ENCODE data around the gene SSBP3. TPM values are rescaled to one million over a fixed set of nuclear protein-coding genes. Genes with fewer than 3 reads are reported as not detected.
"Not testable (repeated sequence)": the region's sequence is repeated elsewhere in the genome, so short reads cannot be mapped to it uniquely, and the experiment has no call there.

Gene SSBP3
- total RNA-seq, 2 donors from 2014 or later = 41.8 to 56.1 TPM

DNA sequence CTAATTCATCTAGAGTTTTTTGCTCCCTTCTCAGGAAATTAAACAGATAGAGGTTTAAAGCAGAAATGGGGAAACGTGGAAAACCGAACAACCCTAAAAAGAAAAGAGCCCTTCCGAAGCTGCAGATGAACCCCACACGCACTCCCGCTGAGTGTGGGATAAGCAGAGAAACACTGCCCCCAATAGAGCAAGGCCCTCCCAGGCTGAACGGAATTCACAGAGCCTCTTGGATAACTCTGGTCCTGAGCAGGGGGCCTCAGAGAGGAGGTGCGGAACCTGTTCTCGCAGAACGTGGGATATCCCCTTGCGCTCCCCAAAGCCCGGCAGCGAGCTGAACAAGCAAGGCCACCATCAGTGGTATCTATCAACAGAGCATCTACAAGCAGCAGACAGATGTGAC, 44.9 kb downstream of the SSBP3 start:
- intact Hi-C loops (cut with DNase I) = no loop called here
- no peak for DNase-seq (ENCODE audit: low spot score)

GRCh38 chr1:54360165-54361005, 45.8 kb downstream of the SSBP3 start:
- intact Hi-C loops (cut with DNase I) = no loop called here

DNA sequence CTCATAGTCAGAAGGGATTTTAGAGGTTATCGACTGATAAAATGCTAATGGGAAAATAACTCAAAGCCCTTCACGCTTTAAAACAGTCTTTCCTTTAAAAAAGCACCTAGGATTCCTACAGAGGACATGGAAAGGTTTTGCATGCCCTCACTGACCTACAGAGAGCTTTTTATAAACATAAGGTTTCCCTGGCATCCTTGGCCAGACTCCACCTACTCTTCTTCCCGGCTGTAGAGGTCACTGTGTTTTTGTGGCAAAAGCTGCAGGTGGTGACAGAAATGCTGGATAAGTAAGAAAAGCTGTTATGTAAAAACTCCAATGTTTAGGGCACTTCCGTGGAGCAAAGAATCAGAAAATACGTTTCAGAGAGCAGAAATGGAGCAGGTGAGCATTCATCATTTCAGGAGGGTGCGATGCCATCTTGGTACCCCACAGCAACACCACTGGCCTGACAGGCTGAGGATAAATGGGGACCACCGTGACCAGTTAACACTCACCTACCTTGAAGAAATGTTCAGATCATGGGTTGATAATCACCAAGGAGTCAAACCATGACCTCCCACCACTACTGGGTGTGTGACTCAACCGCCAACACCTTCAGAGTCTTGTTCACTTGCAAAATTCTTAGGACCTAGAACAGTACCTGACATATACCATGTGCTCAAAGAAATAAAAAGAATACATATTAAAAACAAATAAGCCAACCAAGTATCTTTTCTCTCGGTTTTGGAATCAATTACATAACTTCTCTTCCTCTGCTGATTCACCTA, 46.6 kb downstream of the SSBP3 start:
- intact Hi-C loops (cut with DNase I) = no loop called here
- no peak for DNase-seq (ENCODE audit: low spot score)

More at GRCh38 chr1:54360165-54361005, 45.8 kb downstream of the SSBP3 start:
- DNase-seq (ENCODE audit: low spot score) = no peak

GRCh38 chr1:54358503-54359168, 47.6 kb downstream of the SSBP3 start:
- DNase-seq (ENCODE audit: low spot score) = no peak
- intact Hi-C loops (cut with DNase I) = no loop called here

DNA sequence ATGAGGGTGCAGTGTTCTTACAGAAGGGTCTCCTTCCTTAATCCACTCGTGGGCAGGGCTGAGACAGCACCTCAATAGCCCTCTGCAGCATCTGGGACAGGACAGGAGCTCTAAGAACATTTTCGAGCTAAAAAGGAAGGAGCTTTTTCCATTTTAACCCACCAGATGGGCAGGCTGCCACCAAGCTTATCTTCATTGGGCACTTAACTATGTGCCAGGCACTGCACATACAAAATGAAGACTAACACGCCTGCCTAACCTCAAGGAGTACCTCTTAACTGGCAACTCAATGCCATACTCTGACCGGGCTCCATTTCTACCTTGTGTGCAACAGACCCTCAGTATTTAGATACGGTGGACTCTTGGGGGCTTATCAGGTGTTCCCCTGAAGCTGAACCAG, 48.2 kb downstream of the SSBP3 start:
- DNase-seq (ENCODE audit: low spot score) = no peak

DNA sequence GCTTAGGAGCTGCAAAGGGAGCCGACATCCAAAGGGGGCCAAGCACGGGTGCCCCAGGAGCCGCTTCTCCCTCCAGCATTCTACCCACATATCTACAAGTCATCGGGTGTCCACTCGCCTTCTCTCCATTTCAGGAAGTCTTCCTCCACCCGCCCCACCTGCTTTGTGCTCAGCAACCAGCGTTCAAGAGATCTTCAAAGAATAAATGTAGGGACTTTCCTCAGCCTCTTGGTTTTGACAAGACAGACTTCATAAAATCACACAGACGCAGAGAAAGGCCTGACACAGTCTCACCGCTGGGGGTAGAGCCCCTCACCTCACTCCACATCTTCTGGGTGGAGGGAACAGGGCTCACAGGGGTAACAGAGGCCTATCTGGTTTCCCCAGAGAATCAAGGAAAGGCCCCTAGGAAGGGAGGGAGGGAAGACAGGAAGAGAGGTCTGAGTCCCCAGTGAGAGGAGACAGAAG, 49.5 kb downstream of the SSBP3 start:
- DNase-seq (ENCODE audit: low spot score) = no peak
- intact Hi-C loops (cut with DNase I) = no loop called here

More for the DNA sequence above, 48.2 kb downstream of the SSBP3 start:
- intact Hi-C loops (cut with DNase I) = no loop called here

DNA sequence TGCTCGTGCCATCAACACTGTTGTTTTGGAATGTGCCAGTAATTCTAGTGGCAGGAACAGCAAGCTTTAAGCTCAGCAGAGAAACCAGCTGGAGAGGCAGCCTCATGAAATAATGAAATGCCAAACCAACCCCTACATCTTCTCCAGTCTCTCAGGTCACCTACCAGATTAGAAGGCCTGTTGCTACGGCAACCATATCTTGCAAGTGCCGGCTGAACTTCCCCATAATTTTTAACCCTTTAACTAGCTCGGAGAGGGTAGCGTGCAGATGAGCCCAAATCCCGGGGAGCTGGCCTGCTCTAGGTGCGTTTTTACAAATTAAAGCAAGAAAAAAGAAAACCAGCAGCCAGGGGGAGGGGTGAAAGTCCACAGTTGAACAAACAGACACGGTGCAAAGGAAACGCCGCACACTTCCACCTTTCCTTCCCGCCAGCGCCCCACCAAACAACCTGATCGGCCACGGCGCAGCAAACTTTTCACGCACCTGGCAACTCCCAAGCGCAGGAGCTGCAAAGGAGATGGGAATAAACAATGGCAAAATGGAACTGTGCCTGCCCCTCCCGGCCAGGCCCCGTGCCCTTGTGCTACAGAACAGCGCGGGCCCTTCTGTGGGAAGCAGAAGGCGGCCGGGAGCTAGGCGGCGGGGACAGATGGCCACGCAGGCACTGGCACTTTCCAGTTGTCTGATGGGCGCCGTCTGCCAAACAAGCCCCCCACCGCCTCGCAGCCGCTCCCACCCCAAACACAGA, 50.1 kb downstream of the SSBP3 start:
- intact Hi-C loops (cut with DNase I) = no loop called here
- no peak for DNase-seq (ENCODE audit: low spot score)

DNA sequence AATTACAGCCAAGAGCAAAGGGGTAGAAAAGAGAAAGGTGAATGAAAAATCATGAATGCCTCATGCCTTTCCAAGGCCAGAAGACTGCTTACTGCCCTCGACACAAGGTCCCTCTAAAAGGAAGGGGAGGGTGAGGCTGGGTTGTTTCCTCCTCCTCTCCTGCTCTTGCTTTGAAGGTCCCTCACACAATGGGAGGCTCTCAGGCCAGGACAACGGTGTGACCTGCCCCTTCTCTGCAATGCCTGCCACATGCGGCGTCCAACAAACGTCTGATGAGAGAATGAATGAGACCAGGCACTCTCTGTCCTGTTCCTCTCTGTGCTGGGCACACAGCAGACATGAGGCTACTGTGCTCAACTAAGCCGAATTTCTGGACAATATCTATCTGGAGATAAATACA, 51.3 kb downstream of the SSBP3 start:
- intact Hi-C loops (cut with DNase I) = no loop called here
- no peak for DNase-seq (ENCODE audit: low spot score)

DNA sequence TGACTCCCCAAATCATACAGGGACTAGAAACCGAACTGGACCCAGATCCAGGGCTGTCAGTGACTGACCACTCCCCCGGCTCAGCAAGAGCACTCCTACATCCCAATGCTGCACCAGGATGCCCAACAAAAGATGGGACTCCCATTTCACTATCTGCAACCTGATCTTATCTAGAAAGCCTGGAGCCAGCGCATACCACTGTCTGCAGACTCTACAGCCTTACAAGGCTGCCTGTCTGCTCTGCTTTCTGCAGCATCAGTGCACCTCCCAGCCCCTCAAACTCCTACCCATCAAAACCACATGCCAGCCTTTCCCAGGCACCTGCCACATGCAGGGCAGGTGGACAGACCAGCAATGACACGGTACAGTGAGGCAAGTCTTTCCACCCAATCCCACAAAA, 52.2 kb downstream of the SSBP3 start:
- DNase-seq (ENCODE audit: low spot score) = no peak
- intact Hi-C loops (cut with DNase I) = no loop called here

GRCh38 chr1:54352755-54353154, 53.4 kb downstream of the SSBP3 start:
- DNase-seq (ENCODE audit: low spot score) = no peak
- intact Hi-C loops (cut with DNase I) = no loop called here

GRCh38 chr1:54350360-54350759, 55.8 kb downstream of the SSBP3 start:
- intact Hi-C loops (cut with DNase I) = no loop called here
- DNase-seq (ENCODE audit: low spot score) = no peak

- DNase-seq (ENCODE audit: low spot score) = no peak
- intact Hi-C loops (cut with DNase I) = no loop called here
These were observed 57.5 kb downstream of the SSBP3 start for GRCh38 chr1:54348700-54349021.

DNA sequence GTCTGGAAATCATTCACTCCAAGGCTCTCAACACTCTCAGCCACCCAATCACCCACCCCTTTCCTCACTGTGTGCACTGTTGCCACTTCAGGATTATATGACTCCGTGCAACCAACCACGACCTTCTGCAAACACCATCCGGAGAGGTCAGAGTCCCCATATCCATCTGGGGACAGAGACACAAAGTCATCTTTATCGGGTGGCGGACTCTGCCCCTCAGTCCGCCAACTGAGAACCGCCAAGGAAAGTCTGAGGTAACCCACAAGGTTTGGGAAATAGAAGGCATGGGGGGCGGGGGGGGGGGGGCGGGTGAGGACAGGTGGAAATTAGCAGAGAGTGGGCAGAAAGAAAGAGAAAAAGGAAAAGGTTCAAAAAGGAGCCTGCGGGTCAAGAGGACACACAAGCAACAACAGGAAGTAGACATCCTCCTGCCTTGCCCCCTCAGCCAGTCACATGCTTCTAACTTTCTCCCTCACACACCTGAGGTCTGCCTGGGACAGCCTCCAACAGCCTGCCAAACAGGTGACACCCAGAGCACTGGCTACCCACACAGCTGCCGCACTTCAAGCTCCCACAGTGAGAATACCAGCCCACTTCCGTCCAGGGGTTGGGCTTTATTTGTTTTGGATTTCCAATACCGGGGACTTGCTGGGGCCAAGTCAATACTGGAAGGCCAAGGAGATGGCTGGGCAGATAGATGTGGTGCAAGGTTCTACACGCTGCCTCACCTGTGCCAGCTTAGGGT, 58.1 kb downstream of the SSBP3 start:
- intact Hi-C loops (cut with DNase I) = no loop called here
- no peak for DNase-seq (ENCODE audit: low spot score)

DNA sequence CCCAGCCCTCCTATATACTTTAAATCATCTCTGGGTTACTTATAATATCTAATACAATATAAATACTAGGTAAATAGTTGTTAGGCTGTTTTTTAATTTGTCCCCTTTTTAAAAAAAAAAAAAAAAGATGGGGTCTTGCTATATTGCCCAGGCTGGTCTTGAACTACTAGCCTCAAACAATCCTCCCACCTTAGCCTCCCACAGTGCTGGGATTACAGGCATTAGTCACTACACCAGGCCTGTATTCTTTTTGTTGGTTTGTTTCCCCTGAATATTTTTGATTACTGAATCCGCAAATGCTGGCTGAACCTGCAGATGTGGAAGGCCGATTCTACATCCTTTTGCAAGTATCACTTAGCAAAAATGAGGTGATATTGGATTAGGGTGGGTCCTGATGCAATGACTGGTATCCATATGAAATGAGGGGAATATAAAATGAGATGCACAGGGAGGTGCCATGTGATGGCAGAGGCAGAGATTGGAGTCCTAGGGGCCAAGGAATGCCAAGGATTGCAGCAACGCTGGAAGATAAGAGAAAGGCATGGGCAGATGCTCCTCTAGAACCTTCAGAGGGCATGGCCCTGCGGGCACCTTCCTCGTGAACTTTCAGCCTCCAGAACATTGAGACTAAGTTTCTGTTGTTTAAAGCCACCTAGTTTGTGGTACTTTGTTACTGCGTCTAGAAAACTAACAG, 58.8 kb downstream of the SSBP3 start:
- DNase-seq (ENCODE audit: low spot score) = no peak
- intact Hi-C loops (cut with DNase I) = no loop called here

- intact Hi-C loops (cut with DNase I); DNase-seq (ENCODE audit: low spot score): not testable (repeated sequence)
These were observed 60.6 kb downstream of the SSBP3 start for GRCh38 chr1:54345548-54345947.

DNA sequence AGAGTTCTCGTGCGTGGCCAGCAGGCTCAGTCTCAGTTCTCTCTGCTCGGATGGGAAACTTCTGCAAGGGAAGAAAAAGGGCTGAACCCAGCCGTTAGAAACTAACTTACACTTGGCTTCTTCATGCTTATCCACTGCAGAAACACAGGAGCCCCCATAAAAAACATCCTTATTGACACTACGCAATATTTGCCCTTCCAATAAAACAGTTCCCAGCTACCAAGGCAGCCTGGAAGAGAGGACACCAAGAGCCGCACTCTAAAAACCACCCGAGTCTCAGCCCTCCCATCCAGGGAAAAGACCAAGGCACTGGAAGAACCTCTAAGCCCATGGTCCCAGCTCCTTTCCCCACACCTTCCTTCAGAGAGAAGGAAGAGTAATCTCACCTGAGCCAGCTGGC, 61.1 kb downstream of the SSBP3 start:
- no peak for DNase-seq (ENCODE audit: low spot score)
- intact Hi-C loops (cut with DNase I) = no loop called here

DNA sequence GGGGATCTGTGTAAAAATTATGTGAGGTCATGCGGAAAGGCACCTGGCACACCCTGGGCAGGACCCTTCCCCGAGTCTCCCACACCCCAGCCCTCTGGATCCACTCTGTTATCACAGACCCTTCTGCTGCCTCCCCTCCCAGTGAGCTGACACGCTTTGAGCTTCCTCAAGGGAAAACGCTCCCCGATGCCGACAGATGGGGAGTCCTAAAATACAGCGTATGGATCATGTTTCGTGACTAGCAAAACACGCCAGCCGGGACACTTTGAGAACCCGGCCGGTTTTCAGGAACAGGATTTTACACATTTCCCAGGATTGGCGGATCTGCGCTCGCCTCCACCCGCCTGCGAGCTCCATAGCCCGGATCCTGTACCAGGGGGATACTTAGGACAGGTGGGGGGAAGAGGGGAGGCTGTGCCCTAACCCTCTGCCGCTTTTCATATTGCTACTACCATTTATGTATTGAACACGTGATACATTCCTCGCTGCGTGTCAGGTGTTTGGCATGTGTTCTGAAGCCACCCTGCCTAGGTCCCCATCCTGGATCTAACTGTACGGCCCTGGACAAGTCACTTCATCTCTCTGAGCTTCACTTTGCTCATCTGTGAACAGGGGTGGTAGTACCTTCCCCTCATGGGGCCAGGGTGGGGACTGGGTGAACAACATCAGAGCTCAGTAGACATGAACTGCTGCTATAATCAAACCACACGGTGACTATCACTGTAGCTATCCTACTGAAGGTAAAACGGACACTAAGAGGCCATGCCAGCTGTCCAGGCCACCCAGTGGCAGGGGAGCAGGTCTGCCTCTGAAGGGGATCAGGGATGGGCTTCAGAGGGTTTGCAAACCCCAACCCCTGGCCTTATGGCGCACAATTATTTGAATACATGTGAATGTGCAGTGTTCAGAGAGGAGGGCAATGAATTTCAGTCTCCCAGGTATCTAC, 63.2 kb downstream of the SSBP3 start:
- DNase-seq (ENCODE audit: low spot score) = no peak
- intact Hi-C loops (cut with DNase I) = no loop called here
